ENCODE results near the gene SLC35B1. TPM values are rescaled to one million over a fixed set of nuclear protein-coding genes. Genes with fewer than 3 reads are reported as not detected.

Gene SLC35B1
- total RNA-seq, 1 experiment from 2014 or later = 228 TPM

DNA sequence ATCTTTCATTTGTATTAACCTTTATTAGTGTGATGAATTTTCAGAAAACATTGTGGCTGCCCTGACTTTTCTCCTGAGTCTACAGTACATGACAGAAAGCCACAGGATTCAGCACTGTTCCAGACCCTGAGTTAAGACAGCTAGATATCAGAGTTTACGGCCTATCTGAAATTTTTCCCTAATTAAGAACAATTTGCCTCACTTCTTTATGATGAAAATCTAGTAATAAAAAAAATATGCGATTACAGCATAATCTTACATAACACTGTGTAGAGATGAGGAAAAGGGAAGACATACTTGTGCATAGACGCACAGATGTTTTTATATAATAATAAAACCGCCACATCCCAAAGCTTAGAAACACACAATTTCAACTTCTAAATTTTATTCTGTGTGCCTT is 37.1 kb downstream of the SLC35B1 start:
- H3K27me3 Mint-ChIP-seq (ENCODE audit: insufficient read depth, unreplicated experiment) = no peaks in the 10 kb centered on the region
- H3K4me1 Mint-ChIP-seq (ENCODE audit: low read depth, unreplicated experiment) = peaks cover 11% of the 10 kb centered on the region
- H3K36me3 ChIP-seq (ENCODE audit: control insufficient read depth, insufficient read depth, low read length) = no peaks in the 10 kb centered on the region; the same call in 1 of the 2 replicates
- no peak overlapping the region for H3K4me3 ChIP-seq (ENCODE audit: low read depth, low read length)
- H3K4me3 Mint-ChIP-seq (ENCODE audit: unreplicated experiment) = no peak overlapping the region
- intact Hi-C loops (cut with micrococcal nuclease; ENCODE audit: unreplicated experiment) = no loop called here
- H3K27ac Mint-ChIP-seq (ENCODE audit: unreplicated experiment) = no peak overlapping the region
- H3K36me3 Mint-ChIP-seq (ENCODE audit: insufficient read depth, unreplicated experiment) = peaks cover 38% of the 10 kb centered on the region
- no peak for TF ChIP-seq CTCF (IDR thresholded peaks at IDR 0.05; ENCODE audit: insufficient read depth in 1 of 2, low read depth in 1 of 2, low read length in 1 of 2, severe bottlenecking in 1 of 2, unreplicated experiment in 1 of 2)
- H3K27me3 ChIP-seq (replicated peaks; ENCODE audit: control insufficient read depth, insufficient read depth, low read length) = no peaks in the 10 kb centered on the region
- no peaks in the 10 kb centered on the region for H3K9me3 Mint-ChIP-seq (ENCODE audit: unreplicated experiment)
- no peak for DNase-seq
- BruUV-seq (replicated peaks) = no TSS peak
- CTCF ChIA-PET = interaction anchor here (0.6 to 1.0 kb wide), 2 partner anchors 55 to 103 kb away, joined by 8 to 10 read pairs; no protein-coding TSS in a partner anchor
- no peaks in the 10 kb centered on the region for H3K9me3 ChIP-seq
- POLR2A ChIA-PET = no interaction called here
- no peaks in the 10 kb centered on the region for H3K4me1 ChIP-seq

DNA sequence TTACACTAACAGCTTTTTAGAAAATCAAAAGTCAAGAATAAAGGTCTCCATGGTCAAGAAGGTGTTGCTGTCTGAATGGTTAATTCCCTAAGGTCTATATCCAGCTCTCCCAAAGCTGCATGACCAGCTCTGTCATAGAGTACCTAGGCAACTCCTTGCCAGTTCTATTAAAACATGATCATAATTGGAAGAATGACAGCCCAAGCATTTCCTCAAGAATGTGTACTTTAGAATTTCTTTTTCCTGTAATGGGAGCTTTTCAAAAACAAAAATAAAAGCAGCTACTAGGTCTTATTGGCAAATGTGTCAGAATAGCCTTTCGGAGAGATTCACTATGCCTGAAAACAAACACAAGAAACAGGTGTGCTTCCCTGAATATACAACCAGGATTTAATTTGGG is 37.8 kb downstream of the SLC35B1 start:
- Mint-ChIP-seq H3K4me3 (ENCODE audit: unreplicated experiment) (no peak overlapping the region), H3K9me3 (ENCODE audit: unreplicated experiment) (no peaks in the 10 kb centered on the region), H3K27me3 (ENCODE audit: insufficient read depth, unreplicated experiment) (no peaks in the 10 kb centered on the region), H3K4me1 (ENCODE audit: low read depth, unreplicated experiment) (peaks cover 6% of the 10 kb centered on the region), H3K36me3 (ENCODE audit: insufficient read depth, unreplicated experiment) (peaks cover 37% of the 10 kb centered on the region), H3K27ac (ENCODE audit: unreplicated experiment) (no peak overlapping the region)
- intact Hi-C loops (cut with micrococcal nuclease; ENCODE audit: unreplicated experiment) = no loop called here
- POLR2A ChIA-PET = no interaction called here
- no peak for DNase-seq
- H3K4me3 ChIP-seq (ENCODE audit: low read depth, low read length) = no peak overlapping the region
- H3K36me3 ChIP-seq (ENCODE audit: control insufficient read depth, insufficient read depth, low read length) = no peaks in the 10 kb centered on the region; the same call in 1 of the 2 replicates
- no peaks in the 10 kb centered on the region for H3K4me1 ChIP-seq
- TF ChIP-seq CTCF (IDR thresholded peaks at IDR 0.05; ENCODE audit: insufficient read depth in 1 of 2, low read depth in 1 of 2, low read length in 1 of 2, severe bottlenecking in 1 of 2, unreplicated experiment in 1 of 2) = no peak
- BruUV-seq (replicated peaks) = no TSS peak
- no peaks in the 10 kb centered on the region for H3K27me3 ChIP-seq (replicated peaks; ENCODE audit: control insufficient read depth, insufficient read depth, low read length)
- no peaks in the 10 kb centered on the region for H3K9me3 ChIP-seq
- CTCF ChIA-PET = no interaction called here

GRCh38 chr17:49667854-49668253 is 39.9 kb downstream of the SLC35B1 start:
- H3K9me3 Mint-ChIP-seq (ENCODE audit: unreplicated experiment) = no peaks in the 10 kb centered on the region
- no TSS peak for BruUV-seq (replicated peaks)
- intact Hi-C loops (cut with micrococcal nuclease; ENCODE audit: unreplicated experiment) = no loop called here
- no peak for TF ChIP-seq CTCF (IDR thresholded peaks at IDR 0.05; ENCODE audit: insufficient read depth in 1 of 2, low read depth in 1 of 2, low read length in 1 of 2, severe bottlenecking in 1 of 2, unreplicated experiment in 1 of 2)
- H3K27me3 Mint-ChIP-seq (ENCODE audit: insufficient read depth, unreplicated experiment) = no peaks in the 10 kb centered on the region
- peaks cover 20% of the 10 kb centered on the region for H3K36me3 Mint-ChIP-seq (ENCODE audit: insufficient read depth, unreplicated experiment)
- DNase-seq = no peak
- Histone ChIP-seq H3K27me3 (replicated peaks; ENCODE audit: control insufficient read depth, insufficient read depth, low read length) (no peaks in the 10 kb centered on the region), H3K4me1 (no peaks in the 10 kb centered on the region), H3K4me3 (ENCODE audit: low read depth, low read length) (no peak overlapping the region), H3K36me3 (ENCODE audit: control insufficient read depth, insufficient read depth, low read length) (peaks cover 1% of the 10 kb centered on the region; the same call in 1 of the 2 replicates), H3K9me3 (no peaks in the 10 kb centered on the region)
- POLR2A ChIA-PET = no interaction called here
- no peaks in the 10 kb centered on the region for H3K4me1 Mint-ChIP-seq (ENCODE audit: low read depth, unreplicated experiment)
- no peak overlapping the region for H3K27ac Mint-ChIP-seq (ENCODE audit: unreplicated experiment)
- H3K4me3 Mint-ChIP-seq (ENCODE audit: unreplicated experiment) = no peak overlapping the region
- CTCF ChIA-PET = interaction anchor here (1.0 kb wide), 1 partner anchor 9 kb away, joined by 5 read pairs; no protein-coding TSS in a partner anchor

Measured in Caco-2 (cell line).